ENCODE data around the gene FLNB. TPM values are rescaled to one million over a fixed set of nuclear protein-coding genes. Genes with fewer than 3 reads are reported as not detected.

The FLNB gene
- total RNA-seq, 2 experiments from 2014 or later, result 47.7 to 48.0 TPM

- Mint-ChIP-seq H3K4me3 (no peak overlapping the region), H3K27me3 (ENCODE audit: low read depth) (no peaks in the 10 kb centered on the region), H3K27ac (no peak overlapping the region), H3K4me1 (ENCODE audit: low read depth) (peaks cover 53% of the 10 kb centered on the region), H3K9me3 (no peaks in the 10 kb centered on the region), H3K36me3 (ENCODE audit: low read depth) (no peaks in the 10 kb centered on the region)
- CTCF ChIA-PET, result interaction anchor here (0.7 kb wide), 1 partner anchor 69 kb away, joined by 3 read pairs; no protein-coding TSS in a partner anchor
- intact Hi-C loops (cut with micrococcal nuclease), result no loop called here
- DNase-seq, result no peak
Measured at GRCh38 chr3:58013973-58014649, 5.9 kb downstream of the FLNB start.

- peaks cover 56% of the 10 kb centered on the region for H3K4me1 Mint-ChIP-seq (ENCODE audit: low read depth)
- no peaks in the 10 kb centered on the region for H3K36me3 Mint-ChIP-seq (ENCODE audit: low read depth)
- no peak for DNase-seq
- H3K27ac Mint-ChIP-seq, result no peak overlapping the region
- H3K27me3 Mint-ChIP-seq (ENCODE audit: low read depth), result no peaks in the 10 kb centered on the region
- CTCF ChIA-PET, result interaction anchor here (0.5 kb wide), 1 partner anchor 151 kb away, joined by 3 read pairs; no protein-coding TSS in a partner anchor
- H3K9me3 Mint-ChIP-seq, result no peaks in the 10 kb centered on the region
- H3K4me3 Mint-ChIP-seq, result no peak overlapping the region
- intact Hi-C loops (cut with micrococcal nuclease), result no loop called here
Measured at GRCh38 chr3:58015520-58015915, 7.3 kb downstream of the FLNB start.

DNA sequence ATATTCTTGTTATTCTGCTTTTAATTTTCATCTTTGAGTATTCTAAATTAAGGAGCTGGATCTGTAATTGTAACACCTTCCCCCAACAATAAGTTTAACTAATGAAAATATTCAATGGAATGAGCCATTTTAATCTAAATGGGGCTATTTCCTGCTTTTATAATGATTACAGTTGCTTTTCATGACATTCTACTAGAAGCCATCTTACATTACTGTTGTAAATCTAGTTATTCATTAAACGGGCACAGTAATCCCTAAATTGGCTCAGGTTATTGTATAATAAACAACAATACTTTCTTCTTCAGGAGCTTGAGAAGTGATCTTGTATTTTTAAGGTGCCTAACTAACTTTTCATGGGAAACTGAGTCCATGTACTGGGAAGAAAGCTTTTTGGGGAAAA is 8.5 kb downstream of the FLNB start:
- Mint-ChIP-seq H3K9me3 (no peaks in the 10 kb centered on the region), H3K36me3 (ENCODE audit: low read depth) (no peaks in the 10 kb centered on the region), H3K27ac (no peak overlapping the region), H3K4me3 (no peak overlapping the region), H3K4me1 (ENCODE audit: low read depth) (peaks cover 54% of the 10 kb centered on the region), H3K27me3 (ENCODE audit: low read depth) (no peaks in the 10 kb centered on the region)
- no peak for DNase-seq
- intact Hi-C loops (cut with micrococcal nuclease), result no loop called here
- CTCF ChIA-PET, result interaction anchor here (1.9 kb wide), 1 partner anchor 151 kb away, joined by 6 read pairs; no protein-coding TSS in a partner anchor

- CTCF ChIA-PET, result interaction anchor here (0.6 to 2.4 kb wide), 8 partner anchors 11 to 621 kb away, joined by 3 to 15 read pairs (median 3); partner anchors contain the start of genes FLNB, HTD2 and RPP14
- Mint-ChIP-seq H3K4me1 (ENCODE audit: low read depth) (peaks cover 60% of the 10 kb centered on the region), H3K4me3 (no peak overlapping the region), H3K27me3 (ENCODE audit: low read depth) (no peaks in the 10 kb centered on the region), H3K9me3 (no peaks in the 10 kb centered on the region), H3K36me3 (ENCODE audit: low read depth) (no peaks in the 10 kb centered on the region), H3K27ac (peak overlapping the region; percentile 8)
- intact Hi-C loops (cut with micrococcal nuclease), result loop anchor here (1.0 kb wide), 1 partner anchor 10 kb away; no protein-coding TSS in a partner anchor
- DNase-seq, result no peak
Measured at GRCh38 chr3:58018892-58019742, 10.9 kb downstream of the FLNB start.

- Mint-ChIP-seq H3K4me1 (ENCODE audit: low read depth) (peaks cover 67% of the 10 kb centered on the region), H3K9me3 (no peaks in the 10 kb centered on the region), H3K27me3 (ENCODE audit: low read depth) (no peaks in the 10 kb centered on the region), H3K27ac (no peak overlapping the region), H3K4me3 (no peak overlapping the region), H3K36me3 (ENCODE audit: low read depth) (no peaks in the 10 kb centered on the region)
- intact Hi-C loops (cut with micrococcal nuclease), result loop anchor here (10.0 kb wide), 1 partner anchor 414 kb away; the partner anchor contains the start of gene PDHB
- no peak for DNase-seq
- CTCF ChIA-PET, result interaction anchor here (0.7 kb wide), 1 partner anchor 8 kb away, joined by 4 read pairs; no protein-coding TSS in a partner anchor
Measured at GRCh38 chr3:58020783-58021071, 12.5 kb downstream of the FLNB start.

DNA sequence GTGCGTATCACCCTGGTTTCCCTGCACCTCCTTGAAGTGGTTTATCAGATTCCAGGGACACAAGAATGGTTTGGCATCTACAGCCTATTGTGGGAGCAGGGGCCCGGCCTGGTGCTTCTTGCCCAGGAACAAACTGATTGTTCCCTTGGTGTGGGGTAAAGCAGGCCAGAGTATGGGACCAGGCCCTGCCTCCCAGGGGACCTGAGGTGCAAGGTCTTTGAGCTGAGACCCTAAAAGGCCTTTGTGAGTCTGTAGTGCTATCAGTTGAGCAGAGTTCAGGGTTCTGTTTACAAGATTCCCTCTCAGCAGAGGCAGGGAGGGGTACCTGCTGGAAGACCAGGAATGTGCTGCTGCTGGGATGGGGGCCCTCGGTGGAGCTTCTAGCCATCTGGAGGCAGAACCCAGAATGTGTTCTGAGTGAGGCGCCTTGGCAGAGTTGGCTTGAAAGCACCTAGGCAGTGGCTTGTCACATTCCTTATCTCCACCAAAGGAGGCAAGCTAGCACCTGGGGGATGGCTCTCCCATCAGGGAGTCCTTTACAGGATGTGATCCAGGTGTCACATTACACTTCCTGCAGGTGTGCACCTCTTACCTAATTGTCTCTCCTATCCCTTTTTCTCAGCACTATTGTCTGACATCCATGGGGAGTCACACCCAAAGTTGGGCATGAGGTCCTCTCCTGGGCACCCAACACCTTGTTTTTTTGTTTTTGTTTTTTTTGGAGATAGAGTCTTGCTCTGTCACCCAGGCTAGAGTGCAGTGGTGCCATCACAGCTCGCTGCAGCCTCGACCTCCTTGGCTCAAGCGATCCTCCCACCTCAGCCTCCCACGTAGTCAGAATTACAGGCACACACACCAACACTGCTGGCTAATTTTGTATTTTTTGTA is 13.1 kb downstream of the FLNB start:
- no peak overlapping the region for H3K4me3 Mint-ChIP-seq
- no peak for DNase-seq
- CTCF ChIA-PET, result interaction anchor here (1.6 kb wide), 1 partner anchor 144 kb away, joined by 5 read pairs; no protein-coding TSS in a partner anchor
- H3K4me1 Mint-ChIP-seq (ENCODE audit: low read depth), result peaks cover 73% of the 10 kb centered on the region
- intact Hi-C loops (cut with micrococcal nuclease), result loop anchor here (10.0 kb wide), 1 partner anchor 413 kb away; the partner anchor contains the start of gene PDHB
- H3K27ac Mint-ChIP-seq, result peak overlapping the region; percentile 56
- no peaks in the 10 kb centered on the region for H3K9me3 Mint-ChIP-seq
- no peaks in the 10 kb centered on the region for H3K27me3 Mint-ChIP-seq (ENCODE audit: low read depth)
- H3K36me3 Mint-ChIP-seq (ENCODE audit: low read depth), result no peaks in the 10 kb centered on the region

DNA sequence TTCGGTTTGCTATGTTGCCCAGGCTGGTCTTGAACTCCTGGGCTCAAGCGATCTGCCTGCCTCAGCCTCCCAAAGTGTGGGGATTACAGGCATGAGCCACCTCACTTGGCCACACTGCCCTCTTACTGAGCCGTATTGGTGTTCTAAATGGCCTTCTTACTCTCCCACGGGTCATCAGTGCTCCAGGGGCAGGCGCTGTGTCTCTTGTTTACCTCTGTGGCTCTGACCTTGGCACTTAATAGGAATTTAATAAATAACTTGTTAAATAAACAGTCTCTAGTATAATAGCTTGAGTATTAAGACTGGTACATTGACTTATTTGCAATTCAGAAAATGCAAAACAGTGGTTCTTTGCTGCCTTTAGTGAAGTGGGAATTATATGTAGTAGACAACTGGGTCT is 13.7 kb downstream of the FLNB start:
- H3K9me3 Mint-ChIP-seq, result no peaks in the 10 kb centered on the region
- CTCF ChIA-PET, result interaction anchor here (0.7 to 1.6 kb wide), 2 partner anchors 144 to 1223 kb away, joined by 3 to 5 read pairs; no protein-coding TSS in a partner anchor
- H3K4me3 Mint-ChIP-seq, result no peak overlapping the region
- peaks cover 77% of the 10 kb centered on the region for H3K4me1 Mint-ChIP-seq (ENCODE audit: low read depth)
- DNase-seq, result no peak
- intact Hi-C loops (cut with micrococcal nuclease), result loop anchor here (1.0 to 10.0 kb wide), 2 partner anchors 13 to 413 kb away; partner anchors contain the start of gene PDHB
- H3K36me3 Mint-ChIP-seq (ENCODE audit: low read depth), result no peaks in the 10 kb centered on the region
- H3K27ac Mint-ChIP-seq, result peak overlapping the region; percentile 56
- no peaks in the 10 kb centered on the region for H3K27me3 Mint-ChIP-seq (ENCODE audit: low read depth)

GRCh38 chr3:58022490-58022889 is 14.3 kb downstream of the FLNB start:
- intact Hi-C loops (cut with micrococcal nuclease), result loop anchor here (1.0 to 10.0 kb wide), 2 partner anchors 13 to 412 kb away; partner anchors contain the start of gene PDHB
- no peaks in the 10 kb centered on the region for H3K36me3 Mint-ChIP-seq (ENCODE audit: low read depth)
- peak overlapping the region; percentile 56 for H3K27ac Mint-ChIP-seq
- H3K9me3 Mint-ChIP-seq, result no peaks in the 10 kb centered on the region
- peaks cover 82% of the 10 kb centered on the region for H3K4me1 Mint-ChIP-seq (ENCODE audit: low read depth)
- no peak overlapping the region for H3K4me3 Mint-ChIP-seq
- DNase-seq, result peak; percentile 43
- CTCF ChIA-PET, result interaction anchor here (0.7 to 1.6 kb wide), 2 partner anchors 143 to 1224 kb away, joined by 3 to 5 read pairs; no protein-coding TSS in a partner anchor
- H3K27me3 Mint-ChIP-seq (ENCODE audit: low read depth), result no peaks in the 10 kb centered on the region

GRCh38 chr3:58023531-58023930 is 15.3 kb downstream of the FLNB start:
- Mint-ChIP-seq H3K36me3 (ENCODE audit: low read depth) (peaks cover 2% of the 10 kb centered on the region), H3K9me3 (no peaks in the 10 kb centered on the region), H3K27ac (no peak overlapping the region), H3K4me1 (ENCODE audit: low read depth) (peaks cover 84% of the 10 kb centered on the region), H3K4me3 (no peak overlapping the region), H3K27me3 (ENCODE audit: low read depth) (no peaks in the 10 kb centered on the region)
- CTCF ChIA-PET, result no interaction called here
- intact Hi-C loops (cut with micrococcal nuclease), result loop anchor here (10.0 kb wide), 1 partner anchor 411 kb away; the partner anchor contains the start of gene PDHB
- DNase-seq, result no peak

- no peak overlapping the region for H3K27ac Mint-ChIP-seq
- CTCF ChIA-PET, result interaction anchor here (0.8 to 1.2 kb wide), 2 partner anchors 17 to 153 kb away, joined by 3 read pairs; partner anchors contain the start of gene FLNB
- intact Hi-C loops (cut with micrococcal nuclease), result loop anchor here (10.0 kb wide), 1 partner anchor 409 kb away; the partner anchor contains the start of gene PDHB
- no peak for DNase-seq
- H3K27me3 Mint-ChIP-seq (ENCODE audit: low read depth), result no peaks in the 10 kb centered on the region
- H3K4me1 Mint-ChIP-seq (ENCODE audit: low read depth), result peaks cover 82% of the 10 kb centered on the region
- H3K4me3 Mint-ChIP-seq, result no peak overlapping the region
- H3K9me3 Mint-ChIP-seq, result no peaks in the 10 kb centered on the region
- peaks cover 2% of the 10 kb centered on the region for H3K36me3 Mint-ChIP-seq (ENCODE audit: low read depth)
Measured at GRCh38 chr3:58025406-58025805, 17.2 kb downstream of the FLNB start.

DNA sequence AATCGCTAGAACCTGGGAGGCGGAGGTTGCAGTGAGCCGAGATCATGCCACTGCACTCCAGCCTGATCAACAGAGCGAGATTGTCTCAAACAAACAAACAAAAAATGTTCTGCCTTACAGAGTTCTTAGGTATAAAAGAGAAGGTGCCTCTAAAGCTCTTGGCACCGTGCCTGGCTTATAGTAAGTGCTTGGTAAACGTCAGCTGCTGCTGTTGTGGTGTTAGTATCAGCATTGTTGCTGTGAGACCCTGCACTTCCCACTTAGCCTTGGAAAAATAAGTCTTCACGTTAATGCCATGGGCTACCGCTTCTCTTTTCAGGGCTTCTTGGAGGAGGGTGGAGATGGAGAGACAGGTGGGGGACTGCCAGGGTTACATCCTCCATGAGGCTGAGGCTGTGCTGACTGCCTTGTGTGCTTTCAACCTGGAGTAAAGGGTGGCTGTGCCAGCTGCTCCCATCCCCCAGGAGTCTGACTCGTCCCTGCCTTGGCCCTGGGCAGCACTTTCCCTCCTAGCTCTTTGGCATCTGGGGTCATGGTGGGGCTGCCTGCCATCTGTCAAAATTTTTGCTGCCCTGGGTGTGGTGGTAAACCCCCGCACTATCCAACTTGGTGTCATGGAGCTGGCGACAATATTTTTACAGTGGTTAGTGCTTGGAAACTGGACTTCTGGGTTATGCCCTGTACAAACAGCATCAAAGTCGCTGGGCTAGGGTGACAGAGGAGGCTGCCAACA is 17.8 kb downstream of the FLNB start:
- H3K4me3 Mint-ChIP-seq, result no peak overlapping the region
- CTCF ChIA-PET, result interaction anchor here (0.5 to 1.2 kb wide), 2 partner anchors 152 to 493 kb away, joined by 3 to 4 read pairs; no protein-coding TSS in a partner anchor
- DNase-seq, result peak; percentile 25
- intact Hi-C loops (cut with micrococcal nuclease), result loop anchor here (10.0 kb wide), 1 partner anchor 409 kb away; the partner anchor contains the start of gene PDHB
- peaks cover 77% of the 10 kb centered on the region for H3K4me1 Mint-ChIP-seq (ENCODE audit: low read depth)
- H3K36me3 Mint-ChIP-seq (ENCODE audit: low read depth), result peaks cover 2% of the 10 kb centered on the region
- no peaks in the 10 kb centered on the region for H3K27me3 Mint-ChIP-seq (ENCODE audit: low read depth)
- H3K9me3 Mint-ChIP-seq, result no peaks in the 10 kb centered on the region
- H3K27ac Mint-ChIP-seq, result no peak overlapping the region

Measured in activated naive CD4-positive, alpha-beta T cell treated with anti-CD3 and anti-CD28 coated beads for 36 hours (primary cell).